DND-41 (cell line): Measurements from ENCODE around the gene NAIF1.

Source experiments
- ATAC-seq: fragments of 200-7000 bp; cut with Tn5 transposase; 3 replicates; pipeline ENCODE4 v1.9.1; 2021; ENCODE audit warnings: low read depth; ENCODE audit not compliant: insufficient read depth
- DNase-seq: peaks from one replicate; pipeline ENCODE4 v3.0.0-alpha.2; 2020
- H2AFZ ChIP-seq: 2 replicates; pipeline ENCODE4 v1.6.0; 2012; ENCODE audit warnings: low read depth, low read length
- H3K27ac ChIP-seq: 2 replicates; pipeline ENCODE4 v1.5.1; 2012; ENCODE audit warnings: low read length, inconsistent platforms
- H3K27me3 ChIP-seq: fragments of 200-600 bp; sonication (generic); 2 replicates; pipeline ENCODE4 v1.6.0; 2012; ENCODE audit warnings: low read length, mild to moderate bottlenecking, inconsistent platforms; ENCODE audit not compliant: insufficient read depth, poor library complexity
- H3K36me3 ChIP-seq: 2 replicates; pipeline ENCODE4 v1.5.1; 2012; ENCODE audit warnings: low read length, inconsistent platforms; ENCODE audit not compliant: insufficient read depth
- H3K4me1 ChIP-seq: 2 replicates; pipeline ENCODE4 v1.5.1; 2012; ENCODE audit warnings: mild to moderate bottlenecking, low read length; ENCODE audit not compliant: insufficient read depth
- H3K4me2 ChIP-seq: 2 replicates; pipeline ENCODE4 v1.6.0; 2012; ENCODE audit warnings: mild to moderate bottlenecking, moderate library complexity, low read length, inconsistent platforms; ENCODE audit not compliant: insufficient read depth
- H3K4me3 ChIP-seq, 2 experiments: fragments of 200-600 bp in 1 of 2; shearing (Covaris generic) in 1 of 2; 2 replicates each; pipeline ENCODE4 v1.5.1; 2012 to 2016; ENCODE audit warnings: inconsistent platforms in 2 of 2, low read length in 2 of 2, mild to moderate bottlenecking in 2 of 2, low read depth in 1 of 2, moderate library complexity in 1 of 2
- H3K79me2 ChIP-seq: 2 replicates; pipeline ENCODE4 v1.6.0; 2012; ENCODE audit warnings: low read length, inconsistent platforms; ENCODE audit not compliant: insufficient read depth
- H3K9ac ChIP-seq: 2 replicates; pipeline ENCODE4 v1.6.0; 2012; ENCODE audit warnings: low read depth, mild to moderate bottlenecking, inconsistent platforms, low read length, moderate library complexity
- H3K9me3 ChIP-seq: 2 replicates; pipeline ENCODE4 v1.5.1; 2012; ENCODE audit warnings: low read length, moderate library complexity, mild to moderate bottlenecking, inconsistent platforms; ENCODE audit not compliant: insufficient read depth, severe bottlenecking
- H4K20me1 ChIP-seq: 2 replicates; pipeline ENCODE4 v1.6.0; 2012; ENCODE audit warnings: low read length; ENCODE audit not compliant: insufficient read depth
- EZH2 ChIP-seq: IDR thresholded peaks from 3 replicates; pipeline ENCODE4 v1.6.1; 2012; ENCODE audit warnings: borderline replicate concordance, low read depth, mild to moderate bottlenecking, moderate library complexity, low read length, inconsistent platforms; ENCODE audit not compliant: severe bottlenecking
- TF ChIP-seq, protein P1 (sequence below): IDR thresholded peaks from 2 replicates; pipeline ENCODE4 v1.5.1; 2012; ENCODE audit warnings: borderline replicate concordance, low read length, moderate library complexity, mild to moderate bottlenecking; ENCODE audit not compliant: poor library complexity, severe bottlenecking; ENCODE audit errors: extremely low read depth

NAIF1 gene

GRCh38 chr9:128091571-128091970 is 24.5 kb upstream of the NAIF1 start:
- Histone ChIP-seq H3K79me2 (peaks cover 86% of the 10 kb centered on the region), H3K36me3 (peaks cover 18% of the 10 kb centered on the region), H3K4me1 (peaks cover 50% of the 10 kb centered on the region), H3K4me3 (no peak overlapping the region), H3K4me2 (no peak overlapping the region), H3K9ac (peak overlapping the region; percentile 24; the same call in 1 of the 2 replicates), H3K27me3 (no peaks in the 10 kb centered on the region), H3K9me3 (no peaks in the 10 kb centered on the region), H3K27ac (peak overlapping the region; percentile 85), H2AFZ (no peak overlapping the region), H4K20me1 (0 out of 2 replicates have a peak, but pooled peaks cover 5% of the 10 kb centered on the region)
- no peak for TF ChIP-seq EZH2
- TF ChIP-seq, protein P1, sequence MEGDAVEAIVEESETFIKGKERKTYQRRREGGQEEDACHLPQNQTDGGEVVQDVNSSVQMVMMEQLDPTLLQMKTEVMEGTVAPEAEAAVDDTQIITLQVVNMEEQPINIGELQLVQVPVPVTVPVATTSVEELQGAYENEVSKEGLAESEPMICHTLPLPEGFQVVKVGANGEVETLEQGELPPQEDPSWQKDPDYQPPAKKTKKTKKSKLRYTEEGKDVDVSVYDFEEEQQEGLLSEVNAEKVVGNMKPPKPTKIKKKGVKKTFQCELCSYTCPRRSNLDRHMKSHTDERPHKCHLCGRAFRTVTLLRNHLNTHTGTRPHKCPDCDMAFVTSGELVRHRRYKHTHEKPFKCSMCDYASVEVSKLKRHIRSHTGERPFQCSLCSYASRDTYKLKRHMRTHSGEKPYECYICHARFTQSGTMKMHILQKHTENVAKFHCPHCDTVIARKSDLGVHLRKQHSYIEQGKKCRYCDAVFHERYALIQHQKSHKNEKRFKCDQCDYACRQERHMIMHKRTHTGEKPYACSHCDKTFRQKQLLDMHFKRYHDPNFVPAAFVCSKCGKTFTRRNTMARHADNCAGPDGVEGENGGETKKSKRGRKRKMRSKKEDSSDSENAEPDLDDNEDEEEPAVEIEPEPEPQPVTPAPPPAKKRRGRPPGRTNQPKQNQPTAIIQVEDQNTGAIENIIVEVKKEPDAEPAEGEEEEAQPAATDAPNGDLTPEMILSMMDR = no peak
- ATAC-seq = no peak
- no peak for DNase-seq

GRCh38 chr9:128091144-128091543 is 24.0 kb upstream of the NAIF1 start:
- peaks cover 50% of the 10 kb centered on the region for H3K4me1 ChIP-seq
- H3K79me2 ChIP-seq = peaks cover 84% of the 10 kb centered on the region
- TF ChIP-seq, protein P1 = no peak
- no peak for TF ChIP-seq EZH2
- H3K9ac ChIP-seq = no peak overlapping the region
- peak overlapping the region; percentile 30; the same call in 1 of the 2 replicates for H3K27ac ChIP-seq
- H3K4me2 ChIP-seq = no peak overlapping the region
- no peak for ATAC-seq
- no peaks in the 10 kb centered on the region for H3K9me3 ChIP-seq
- peaks cover 16% of the 10 kb centered on the region for H3K36me3 ChIP-seq
- no peak overlapping the region for H2AFZ ChIP-seq
- H4K20me1 ChIP-seq = 0 out of 2 replicates have a peak, but pooled peaks cover 5% of the 10 kb centered on the region
- H3K27me3 ChIP-seq = no peaks in the 10 kb centered on the region
- H3K4me3 ChIP-seq = no peak overlapping the region
- no peak for DNase-seq

DNA sequence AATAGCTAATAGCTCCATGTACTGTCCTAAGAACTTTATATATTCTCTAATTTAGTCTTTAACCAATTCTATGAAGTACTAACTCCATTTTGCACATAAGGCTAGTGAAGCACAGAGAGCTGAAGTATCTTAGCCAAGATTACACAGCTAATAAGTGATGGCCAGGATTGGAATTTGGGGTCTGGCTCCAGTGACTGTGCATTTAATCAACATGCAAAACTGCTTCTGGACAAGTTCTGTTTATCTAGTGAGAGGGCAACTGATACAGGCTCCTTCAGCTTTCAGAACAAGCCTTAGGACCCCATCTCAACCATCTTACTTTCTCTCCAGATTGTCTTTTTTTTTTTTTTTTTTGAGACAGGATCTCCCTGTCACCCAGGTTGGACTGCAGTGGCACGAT is 22.2 kb upstream of the NAIF1 start:
- no peak overlapping the region for H3K27ac ChIP-seq
- peaks cover 81% of the 10 kb centered on the region for H3K79me2 ChIP-seq
- H3K4me3 ChIP-seq = no peak overlapping the region
- peaks cover 39% of the 10 kb centered on the region for H3K4me1 ChIP-seq
- no peak overlapping the region for H2AFZ ChIP-seq
- peaks cover 13% of the 10 kb centered on the region for H3K36me3 ChIP-seq
- ATAC-seq (no peak), DNase-seq (no peak)
- H3K27me3 ChIP-seq = no peaks in the 10 kb centered on the region
- no peak overlapping the region for H3K9ac ChIP-seq
- TF ChIP-seq, protein P1 = no peak
- TF ChIP-seq EZH2 = no peak
- no peak overlapping the region for H3K4me2 ChIP-seq
- no peaks in the 10 kb centered on the region for H4K20me1 ChIP-seq
- no peaks in the 10 kb centered on the region for H3K9me3 ChIP-seq
